Endothelial cell of hepatic sinusoid (primary cell): Measurements from ENCODE around the gene PAX7.

Experiments used
- in situ Hi-C: cut with HindIII; loops from 2 replicates; pipeline ENCODE4 v1.10.0; 2017; ENCODE audit warnings: low sequenced_read_pairs

The PAX7 gene

DNA sequence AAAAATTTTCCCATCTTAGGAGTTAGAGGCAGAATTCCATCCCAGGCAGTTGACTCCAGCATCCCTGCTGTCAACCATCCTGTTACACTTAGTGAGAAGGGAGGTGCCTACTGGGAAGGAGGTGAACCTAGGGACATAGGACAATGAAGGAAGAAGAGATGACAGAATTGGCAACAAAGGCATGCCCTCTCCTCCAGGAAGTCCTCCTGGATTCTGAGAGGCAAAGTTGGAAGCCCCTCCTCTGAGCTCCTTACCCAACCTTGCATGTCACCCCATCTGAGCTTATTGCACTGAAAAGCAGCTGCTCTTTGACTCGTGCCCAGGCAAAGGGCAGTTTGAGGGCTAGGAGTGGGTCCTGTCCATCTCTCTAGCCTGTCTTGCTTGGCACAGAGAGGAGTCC, 66.9 kb downstream of the PAX7 start:
- in situ Hi-C loops: no loop called here

DNA sequence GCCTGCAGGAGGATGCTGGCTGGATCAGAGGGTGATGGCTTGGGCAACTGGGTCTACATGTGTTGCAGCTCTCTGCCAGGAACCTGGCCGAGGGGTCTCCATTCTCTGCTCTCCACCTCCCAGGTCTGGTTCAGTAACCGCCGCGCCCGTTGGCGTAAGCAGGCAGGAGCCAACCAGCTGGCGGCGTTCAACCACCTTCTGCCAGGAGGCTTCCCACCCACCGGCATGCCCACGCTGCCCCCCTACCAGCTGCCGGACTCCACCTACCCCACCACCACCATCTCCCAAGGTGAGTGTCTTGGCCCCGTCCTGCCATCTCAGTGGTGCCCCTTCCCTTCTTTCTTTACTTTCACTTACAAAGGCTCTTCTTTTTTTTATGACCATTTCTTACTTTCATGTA, 69.9 kb downstream of the PAX7 start:
- in situ Hi-C loops: no loop called here

- in situ Hi-C loops: no loop called here
Observed at GRCh38 chr1:18701183-18701582, 70.5 kb downstream of the PAX7 start.

GRCh38 chr1:18703041-18703621, 72.5 kb downstream of the PAX7 start:
- in situ Hi-C loops: no loop called here

- in situ Hi-C loops: loop anchor here (5.0 kb wide), 2 partner anchors 56 to 106 kb away; no protein-coding TSS in a partner anchor
Observed at GRCh38 chr1:18705811-18706210, 75.2 kb downstream of the PAX7 start.

DNA sequence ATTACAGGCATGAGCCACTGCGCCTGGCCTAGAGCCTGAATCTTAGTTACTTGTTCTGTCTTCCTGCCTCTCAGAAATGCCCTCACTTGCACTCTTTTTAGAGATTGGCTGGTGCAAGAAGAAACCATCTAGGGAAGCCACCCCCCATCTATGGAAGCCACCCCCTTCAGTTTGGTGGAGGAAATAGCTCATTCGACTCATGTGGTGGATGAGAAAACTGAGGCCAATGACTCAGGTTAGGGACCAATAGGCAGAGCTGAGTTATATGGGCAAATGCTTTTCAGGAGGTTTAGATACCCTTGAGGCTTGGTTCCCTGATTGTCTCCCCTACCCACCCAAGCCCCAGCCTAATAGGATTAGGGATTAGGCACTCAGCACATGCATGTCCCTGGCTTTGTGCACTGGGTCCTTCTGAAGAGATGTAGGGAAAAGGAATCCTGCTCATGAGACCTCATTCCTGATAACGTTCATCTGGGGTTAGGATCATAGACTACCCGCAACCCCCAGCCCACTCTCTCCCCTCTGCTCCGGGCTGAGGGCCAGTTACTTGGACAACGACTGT, 77.1 kb downstream of the PAX7 start:
- in situ Hi-C loops: loop anchor here (5.0 kb wide), 2 partner anchors 55 to 105 kb away; no protein-coding TSS in a partner anchor

- in situ Hi-C loops: no loop called here
Observed at GRCh38 chr1:18710002-18710401, 79.4 kb downstream of the PAX7 start.

DNA sequence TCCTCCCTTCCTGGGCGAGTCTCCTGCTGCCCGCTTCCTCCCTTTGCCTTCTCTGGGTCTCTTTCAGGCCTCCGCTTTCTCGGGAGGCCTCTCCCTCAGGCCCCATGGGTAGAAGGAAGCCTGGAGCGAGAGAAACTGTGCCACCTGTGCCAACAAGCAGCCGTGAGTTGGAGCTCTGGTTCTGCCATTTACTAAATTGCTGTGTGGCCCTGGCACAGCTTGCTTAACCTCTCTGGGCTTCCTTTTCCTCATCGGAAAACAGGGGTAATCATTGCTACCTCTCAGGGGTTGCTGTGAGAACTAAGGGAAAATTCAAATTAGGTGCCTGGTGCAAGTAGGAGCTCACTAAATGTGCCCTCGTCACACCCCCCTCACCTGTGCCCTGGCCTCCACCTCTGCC, 80.4 kb downstream of the PAX7 start:
- in situ Hi-C loops: no loop called here

GRCh38 chr1:18711536-18712251, 81.0 kb downstream of the PAX7 start:
- in situ Hi-C loops: no loop called here

- in situ Hi-C loops: no loop called here
Observed at GRCh38 chr1:18712252-18712600, 81.6 kb downstream of the PAX7 start.

GRCh38 chr1:18714404-18715175, 83.9 kb downstream of the PAX7 start:
- in situ Hi-C loops: no loop called here

GRCh38 chr1:18716112-18716784, 85.6 kb downstream of the PAX7 start:
- in situ Hi-C loops: no loop called here

DNA sequence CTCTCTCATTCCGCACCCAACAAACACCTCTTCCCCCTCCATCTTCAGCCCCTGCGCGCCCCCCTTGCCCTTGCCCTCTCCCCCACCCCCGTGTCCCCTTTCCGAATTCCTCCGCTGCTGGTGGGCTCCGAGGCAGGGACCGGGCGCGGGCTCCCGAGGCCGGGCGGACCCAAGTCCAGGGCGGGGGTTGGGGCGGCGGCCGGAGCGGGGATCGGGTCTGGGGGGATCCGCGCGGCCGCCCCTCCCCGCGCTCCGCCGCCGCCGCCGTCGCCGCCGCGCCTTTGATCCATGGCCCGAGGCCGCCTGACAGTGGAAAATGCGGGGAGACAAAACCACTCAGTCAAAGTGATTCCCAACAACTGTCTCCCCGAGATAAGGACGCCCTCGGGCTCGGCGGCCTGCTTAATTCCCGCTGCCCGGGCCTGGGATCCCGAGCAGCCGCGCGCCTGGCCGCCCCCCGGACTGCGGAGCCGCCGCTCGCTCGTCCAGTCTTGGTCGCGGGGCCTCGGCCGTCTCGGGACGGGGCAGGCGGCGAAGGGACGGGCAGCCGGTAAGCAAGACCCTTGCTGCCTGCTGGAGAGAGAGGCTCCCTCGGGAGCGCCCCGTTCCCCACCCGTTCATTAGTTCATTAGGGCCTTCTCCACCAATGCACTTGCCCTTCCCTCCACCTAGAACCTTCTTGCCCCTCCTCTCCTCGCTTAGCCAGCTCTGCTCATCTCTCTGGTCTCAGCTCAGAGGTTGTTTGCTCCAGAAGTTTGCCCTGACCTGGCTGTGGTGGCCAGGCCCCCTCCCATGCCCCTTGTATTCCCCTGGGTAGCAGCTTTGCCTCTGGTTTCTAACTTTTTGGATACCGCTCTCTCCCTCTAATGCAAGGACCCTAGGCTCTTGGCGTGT, 86.4 kb downstream of the PAX7 start:
- in situ Hi-C loops: no loop called here

- in situ Hi-C loops: loop anchor here (5.0 kb wide), 1 partner anchor 53 kb away; no protein-coding TSS in a partner anchor
Observed at GRCh38 chr1:18719786-18720451, 89.3 kb downstream of the PAX7 start.

GRCh38 chr1:18721041-18721440, 90.4 kb downstream of the PAX7 start:
- in situ Hi-C loops: loop anchor here (5.0 kb wide), 1 partner anchor 54 kb away; no protein-coding TSS in a partner anchor

DNA sequence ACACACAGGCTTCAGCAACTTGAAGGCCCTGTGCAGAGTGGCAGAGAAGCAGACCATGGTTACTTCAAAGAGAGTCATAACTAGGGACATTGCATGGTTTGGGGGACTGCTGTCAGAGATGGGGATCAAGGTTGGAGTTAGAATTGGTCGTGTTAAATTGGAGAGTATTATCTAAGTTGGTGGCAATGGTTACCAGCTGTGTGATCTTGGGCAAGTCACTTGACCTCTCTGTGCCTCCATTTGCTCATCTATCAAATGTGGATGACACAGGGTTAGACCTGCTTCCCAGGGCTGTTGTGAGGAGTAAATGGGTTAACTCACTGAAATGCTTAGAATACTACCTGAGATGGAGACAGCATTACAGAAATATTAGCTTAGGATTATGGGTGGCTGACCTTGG, 91.1 kb downstream of the PAX7 start:
- in situ Hi-C loops: loop anchor here (5.0 kb wide), 1 partner anchor 54 kb away; no protein-coding TSS in a partner anchor

DNA sequence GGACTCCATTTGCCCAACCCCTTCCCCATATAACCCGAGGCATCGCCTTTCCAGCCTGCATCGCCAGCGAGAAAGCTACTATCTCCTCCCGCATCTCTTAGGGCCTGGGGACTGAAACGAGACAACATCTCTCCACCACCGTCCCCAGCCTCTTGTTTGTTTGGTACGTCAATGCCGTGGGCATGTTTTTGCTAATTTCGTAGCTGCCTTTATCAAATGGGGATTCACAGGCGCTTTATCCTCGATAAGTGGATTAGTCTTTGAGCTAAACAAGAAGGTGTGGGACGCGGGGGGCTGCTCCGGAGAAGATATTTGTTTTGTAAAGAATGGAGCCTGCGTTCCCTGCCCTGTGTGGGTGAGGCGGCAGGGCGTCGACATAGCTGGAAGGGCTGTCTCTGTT, 91.6 kb downstream of the PAX7 start:
- in situ Hi-C loops: loop anchor here (5.0 kb wide), 1 partner anchor 55 kb away; no protein-coding TSS in a partner anchor

- in situ Hi-C loops: loop anchor here (5.0 kb wide), 1 partner anchor 56 kb away; no protein-coding TSS in a partner anchor
Observed at GRCh38 chr1:18723206-18723605, 92.6 kb downstream of the PAX7 start.
